ENCODE results near the gene MARF1.

DNA sequence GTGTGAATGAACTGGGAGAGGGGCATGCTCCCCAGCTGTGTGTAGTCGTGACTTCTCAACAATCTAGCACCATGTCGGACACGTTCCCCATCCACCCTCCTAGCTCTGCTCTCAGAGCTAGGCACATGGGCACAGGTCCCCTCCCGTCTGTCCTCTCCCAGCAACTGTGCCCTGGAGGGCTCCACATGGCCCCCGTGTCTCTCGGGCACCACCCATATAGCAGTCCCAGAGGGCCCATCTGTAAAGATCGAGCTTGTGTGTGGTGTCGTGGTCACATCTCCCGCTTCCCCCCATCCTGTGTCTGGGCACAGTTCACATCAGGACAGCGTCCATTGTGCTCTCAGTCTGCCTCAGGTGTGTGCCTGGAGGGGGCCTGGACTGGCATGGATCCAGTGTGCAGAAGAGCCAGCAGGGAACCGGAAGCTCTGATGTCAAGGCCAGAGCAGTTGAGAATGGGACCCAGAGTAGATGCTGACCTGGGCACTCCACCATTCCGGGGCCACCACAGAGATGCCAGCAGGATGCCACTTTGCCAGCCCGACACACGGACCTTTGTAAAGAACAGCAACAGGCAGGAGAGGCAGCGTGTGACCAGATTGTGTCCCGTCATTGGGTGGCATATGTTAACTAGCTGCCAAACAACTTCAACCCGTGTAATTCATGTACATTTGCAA is 55.7 kb downstream of the MARF1 start:
- TF ChIP-seq POLR2A (IDR thresholded peaks at IDR 0.05; ENCODE audit: low read length), result no peak
- no peak for TF ChIP-seq GATA1 (IDR thresholded peaks at IDR 0.05; ENCODE audit: low read depth, low read length)
